ENCODE measurements around the gene BLOC1S3.

The BLOC1S3 gene

DNA sequence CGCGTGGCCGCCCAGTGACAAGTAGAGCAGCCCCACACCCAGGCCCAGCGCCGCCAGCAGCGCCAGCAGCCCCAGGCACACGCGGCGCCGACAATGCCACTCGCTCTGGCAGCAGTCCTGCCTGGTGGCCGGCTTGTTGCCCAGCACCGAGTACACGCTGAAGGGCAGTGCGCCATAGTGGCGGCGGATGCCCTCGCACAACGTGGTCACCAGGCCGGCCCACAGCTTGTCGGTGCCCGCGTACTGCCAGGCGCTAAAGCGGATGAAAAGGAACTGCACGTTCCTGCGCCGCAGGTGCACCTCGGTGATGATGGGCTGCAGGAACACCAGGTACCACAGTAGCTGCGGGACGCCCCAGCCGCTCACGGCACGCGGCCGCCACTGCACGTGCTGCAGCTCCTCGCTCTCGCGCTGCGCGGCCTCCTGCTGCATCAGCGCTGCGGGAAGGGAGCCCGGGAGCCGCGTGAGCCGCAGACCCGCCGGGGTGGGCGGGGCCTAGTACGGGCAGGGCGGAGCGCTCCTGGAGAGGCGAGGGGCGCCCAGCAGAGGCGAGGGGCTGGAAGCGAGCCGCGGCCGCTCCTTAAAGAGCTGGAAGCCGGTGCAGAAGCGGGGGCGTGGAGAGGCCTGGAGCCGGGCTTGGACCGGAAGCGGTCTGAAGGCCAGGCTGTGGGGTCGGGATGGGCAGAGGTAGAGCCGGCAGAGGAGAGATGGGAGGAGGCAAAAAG lies 25.1 kb upstream of the BLOC1S3 start:
- peak overlapping the region; percentile 68 for H3K4me3 Mint-ChIP-seq
- H3K36me3 Mint-ChIP-seq (ENCODE audit: low read depth), result no peaks in the 10 kb centered on the region
- H3K9me3 Mint-ChIP-seq, result no peaks in the 10 kb centered on the region
- H3K27ac Mint-ChIP-seq, result peak overlapping the region; percentile 71
- H3K27me3 Mint-ChIP-seq, result peaks cover 25% of the 10 kb centered on the region
- peaks cover 19% of the 10 kb centered on the region for H3K4me1 Mint-ChIP-seq (ENCODE audit: low read depth)

DNA sequence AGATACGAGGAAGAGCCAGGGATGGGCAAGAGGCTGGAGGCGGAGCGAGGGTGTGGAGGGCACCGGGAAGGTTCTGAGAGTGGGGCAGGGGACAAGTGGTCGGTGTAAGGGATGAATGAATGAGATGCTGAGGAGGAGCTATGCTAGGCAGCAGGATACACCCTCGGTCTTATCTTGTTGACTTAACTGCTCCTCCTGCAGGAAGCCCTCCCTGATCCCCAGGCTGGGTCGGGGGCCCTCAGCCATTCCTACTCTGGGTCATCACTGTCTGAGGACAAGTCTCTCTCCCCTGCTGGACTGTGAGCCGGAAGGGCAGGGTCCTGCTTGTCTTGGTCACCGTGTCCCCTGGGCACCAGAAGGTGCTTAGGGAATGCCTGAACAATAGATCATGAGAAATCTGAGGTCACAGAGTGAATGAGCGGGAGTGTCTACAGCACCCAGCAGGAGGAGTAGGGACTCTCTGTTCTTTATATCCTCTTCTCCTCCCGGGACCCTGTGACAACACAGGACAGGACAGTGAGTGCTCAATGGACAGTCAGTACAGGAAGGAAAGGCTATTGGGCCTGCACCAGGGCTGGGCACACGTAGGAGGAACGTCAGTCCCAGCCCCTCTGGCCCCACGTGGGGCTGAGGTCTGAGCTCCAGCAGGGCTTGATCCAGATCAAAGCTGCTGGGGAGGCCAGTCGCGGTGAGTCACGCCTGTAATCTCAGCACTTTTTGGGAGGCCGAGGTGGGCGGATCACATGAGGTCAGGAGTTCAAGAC lies 24.3 kb upstream of the BLOC1S3 start:
- H3K27me3 Mint-ChIP-seq, result peaks cover 25% of the 10 kb centered on the region
- H3K36me3 Mint-ChIP-seq (ENCODE audit: low read depth), result no peaks in the 10 kb centered on the region
- H3K9me3 Mint-ChIP-seq, result no peaks in the 10 kb centered on the region
- H3K4me3 Mint-ChIP-seq, result peak overlapping the region; percentile 45
- peaks cover 19% of the 10 kb centered on the region for H3K4me1 Mint-ChIP-seq (ENCODE audit: low read depth)
- H3K27ac Mint-ChIP-seq, result peak overlapping the region; percentile 71

DNA sequence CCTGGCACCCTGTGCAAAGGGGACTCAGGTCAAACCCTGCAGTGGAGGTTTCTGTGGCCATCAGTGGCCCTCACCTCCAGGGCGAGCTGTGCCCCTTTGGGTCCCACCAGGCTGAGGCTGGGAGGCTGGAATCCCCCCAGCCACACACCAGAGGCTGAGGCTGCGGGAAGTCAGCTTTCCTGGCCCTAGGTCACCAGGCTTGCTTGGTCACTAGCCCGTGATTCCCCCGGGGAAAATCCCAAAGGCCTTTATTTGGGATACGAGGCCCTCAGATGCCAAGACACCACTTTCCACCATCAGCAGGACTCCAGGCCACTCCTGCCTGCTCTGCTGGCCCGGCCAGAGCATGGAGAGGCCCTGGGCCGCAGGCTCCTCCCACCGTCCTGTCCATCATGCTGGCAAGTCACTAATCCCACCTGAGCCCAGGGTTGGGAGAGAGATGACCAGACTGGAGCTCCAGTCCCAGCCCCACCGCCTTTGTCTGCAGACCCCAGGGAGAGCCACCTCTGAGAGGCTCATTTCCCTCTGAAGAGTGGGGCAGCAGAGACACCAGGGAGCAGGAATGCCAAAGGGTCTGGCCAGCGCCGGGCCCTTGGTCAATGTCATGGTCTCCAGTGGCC lies 22.5 kb upstream of the BLOC1S3 start:
- peaks cover 25% of the 10 kb centered on the region for H3K27me3 Mint-ChIP-seq
- no peak overlapping the region for H3K27ac Mint-ChIP-seq
- H3K4me3 Mint-ChIP-seq, result no peak overlapping the region
- no peaks in the 10 kb centered on the region for H3K36me3 Mint-ChIP-seq (ENCODE audit: low read depth)
- H3K9me3 Mint-ChIP-seq, result no peaks in the 10 kb centered on the region
- peaks cover 18% of the 10 kb centered on the region for H3K4me1 Mint-ChIP-seq (ENCODE audit: low read depth)

DNA sequence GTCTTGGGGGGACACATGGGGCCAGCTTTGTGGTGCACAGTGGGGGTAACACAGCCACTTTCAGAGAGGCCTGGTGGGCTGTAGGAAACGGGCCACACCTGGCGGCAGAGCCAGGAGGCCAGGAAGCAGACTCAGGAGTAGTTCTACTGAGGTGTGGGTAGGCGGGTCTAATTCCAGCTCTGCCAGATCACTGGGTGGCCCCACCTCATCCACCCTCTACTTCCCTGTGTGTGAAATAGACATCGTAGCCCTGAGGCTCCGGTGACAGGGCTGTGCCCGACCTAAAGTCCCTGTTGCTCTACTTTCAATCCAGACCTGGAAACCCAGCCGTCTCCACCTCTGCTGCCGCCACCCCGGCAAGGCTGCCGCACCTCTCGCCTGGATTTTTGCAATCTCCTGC lies 21.8 kb upstream of the BLOC1S3 start:
- Mint-ChIP-seq H3K36me3 (ENCODE audit: low read depth) (no peaks in the 10 kb centered on the region), H3K4me1 (ENCODE audit: low read depth) (peaks cover 12% of the 10 kb centered on the region), H3K27me3 (peaks cover 23% of the 10 kb centered on the region)

DNA sequence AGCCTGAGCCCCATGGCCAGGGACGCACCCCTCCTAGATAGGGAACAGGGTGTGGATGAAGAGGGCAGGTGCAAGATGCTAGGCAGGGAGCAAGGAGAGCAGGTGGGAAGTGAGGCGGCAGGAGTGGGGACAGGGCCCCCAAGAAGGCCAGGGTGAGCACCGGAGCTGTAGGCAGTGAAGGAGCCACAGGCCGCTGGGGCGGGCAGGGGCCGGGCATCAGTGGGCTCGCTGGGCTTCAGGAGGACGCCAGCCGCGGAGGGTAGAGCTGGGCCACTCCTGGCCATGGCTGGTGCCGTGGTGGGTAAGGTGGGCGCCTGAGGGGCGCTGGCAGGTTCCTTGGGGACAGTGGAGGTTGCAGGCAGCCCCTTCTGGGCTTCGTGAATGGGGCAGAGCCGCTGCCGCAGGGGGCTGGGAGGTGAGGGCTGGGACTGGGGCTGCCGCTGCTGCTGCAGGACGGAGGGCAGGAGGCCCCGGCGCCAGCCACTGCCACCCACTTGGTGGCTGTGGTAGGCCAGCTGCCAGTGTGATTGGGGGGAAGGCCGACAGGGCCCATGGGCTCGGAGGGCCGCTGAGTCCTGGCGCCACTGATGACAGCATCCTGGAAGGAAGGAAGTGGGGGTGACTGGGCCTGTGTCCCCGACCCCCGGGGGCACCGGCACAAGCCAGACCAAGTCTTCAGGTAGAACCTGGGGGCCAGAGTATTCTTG lies 19.9 kb upstream of the BLOC1S3 start:
- Mint-ChIP-seq H3K4me1 (ENCODE audit: low read depth) (peaks cover 9% of the 10 kb centered on the region), H3K36me3 (ENCODE audit: low read depth) (no peaks in the 10 kb centered on the region), H3K27me3 (peaks cover 18% of the 10 kb centered on the region), H3K27ac (no peak overlapping the region), H3K4me3 (no peak overlapping the region), H3K9me3 (no peaks in the 10 kb centered on the region)

More for the DNA sequence above, 21.8 kb upstream of the BLOC1S3 start:
- no peaks in the 10 kb centered on the region for H3K9me3 Mint-ChIP-seq
- no peak overlapping the region for H3K27ac Mint-ChIP-seq
- no peak overlapping the region for H3K4me3 Mint-ChIP-seq

DNA sequence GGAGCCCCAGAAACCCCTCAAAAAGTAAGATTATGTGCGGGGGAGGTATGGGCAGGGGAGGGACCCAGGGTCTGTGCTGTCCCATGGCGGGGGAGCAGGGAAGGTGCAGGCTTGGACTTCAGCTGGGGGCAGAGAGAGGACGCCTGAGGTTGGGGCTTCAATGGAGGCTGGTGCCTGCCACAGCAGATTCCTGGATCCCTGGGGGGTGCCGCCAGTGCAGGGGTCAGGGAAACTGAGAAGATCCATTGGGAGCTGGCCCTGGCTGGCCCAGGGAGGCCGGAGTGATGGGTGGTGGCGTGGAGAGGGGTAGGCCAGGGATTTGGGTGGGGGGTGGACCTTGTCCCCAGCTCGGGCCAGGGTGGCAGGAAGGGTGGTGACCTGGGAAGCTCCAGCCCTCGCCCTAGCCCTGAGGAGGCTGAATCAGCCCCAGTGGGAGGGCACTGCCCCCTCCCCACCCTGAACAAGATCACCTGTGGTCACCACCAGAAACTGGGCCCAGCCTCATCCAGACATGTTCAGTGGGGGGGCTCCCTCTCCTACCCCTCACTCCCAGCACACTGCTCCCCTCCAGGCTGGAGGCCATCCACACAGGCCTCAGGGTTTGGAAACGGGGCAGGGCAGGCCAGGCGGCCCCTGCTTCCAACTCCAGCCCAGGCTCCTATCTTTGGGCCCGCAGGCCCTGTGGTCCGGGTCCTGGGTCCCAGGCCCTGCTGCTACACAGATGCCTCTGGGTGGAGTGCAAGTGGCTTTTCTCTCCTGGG lies 19.2 kb upstream of the BLOC1S3 start:
- H3K4me3 Mint-ChIP-seq, result no peak overlapping the region
- H3K27me3 Mint-ChIP-seq, result peaks cover 11% of the 10 kb centered on the region
- no peak overlapping the region for H3K27ac Mint-ChIP-seq
- H3K4me1 Mint-ChIP-seq (ENCODE audit: low read depth), result peaks cover 10% of the 10 kb centered on the region
- no peaks in the 10 kb centered on the region for H3K9me3 Mint-ChIP-seq
- no peaks in the 10 kb centered on the region for H3K36me3 Mint-ChIP-seq (ENCODE audit: low read depth)

DNA sequence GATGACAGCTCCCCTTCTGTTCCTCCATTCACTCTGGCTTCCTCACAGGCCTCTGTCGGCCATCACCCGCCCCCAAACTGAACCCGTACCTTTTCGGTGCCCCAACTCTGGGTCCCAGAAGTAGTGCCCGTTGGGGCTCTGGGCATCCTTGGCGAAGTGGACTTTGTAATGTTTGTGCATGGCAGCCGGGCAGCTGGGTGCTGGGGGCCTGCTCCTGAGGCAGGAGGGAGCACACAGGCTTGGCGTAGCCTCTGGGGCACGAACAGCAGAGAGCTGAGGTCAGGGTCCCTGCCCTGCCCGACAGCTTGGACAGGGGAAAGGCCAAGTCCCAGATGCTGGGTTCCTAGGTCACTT lies 18.6 kb upstream of the BLOC1S3 start:
- Mint-ChIP-seq H3K4me3 (no peak overlapping the region), H3K27ac (no peak overlapping the region), H3K36me3 (ENCODE audit: low read depth) (no peaks in the 10 kb centered on the region), H3K9me3 (no peaks in the 10 kb centered on the region), H3K27me3 (peaks cover 10% of the 10 kb centered on the region), H3K4me1 (ENCODE audit: low read depth) (peaks cover 13% of the 10 kb centered on the region)

DNA sequence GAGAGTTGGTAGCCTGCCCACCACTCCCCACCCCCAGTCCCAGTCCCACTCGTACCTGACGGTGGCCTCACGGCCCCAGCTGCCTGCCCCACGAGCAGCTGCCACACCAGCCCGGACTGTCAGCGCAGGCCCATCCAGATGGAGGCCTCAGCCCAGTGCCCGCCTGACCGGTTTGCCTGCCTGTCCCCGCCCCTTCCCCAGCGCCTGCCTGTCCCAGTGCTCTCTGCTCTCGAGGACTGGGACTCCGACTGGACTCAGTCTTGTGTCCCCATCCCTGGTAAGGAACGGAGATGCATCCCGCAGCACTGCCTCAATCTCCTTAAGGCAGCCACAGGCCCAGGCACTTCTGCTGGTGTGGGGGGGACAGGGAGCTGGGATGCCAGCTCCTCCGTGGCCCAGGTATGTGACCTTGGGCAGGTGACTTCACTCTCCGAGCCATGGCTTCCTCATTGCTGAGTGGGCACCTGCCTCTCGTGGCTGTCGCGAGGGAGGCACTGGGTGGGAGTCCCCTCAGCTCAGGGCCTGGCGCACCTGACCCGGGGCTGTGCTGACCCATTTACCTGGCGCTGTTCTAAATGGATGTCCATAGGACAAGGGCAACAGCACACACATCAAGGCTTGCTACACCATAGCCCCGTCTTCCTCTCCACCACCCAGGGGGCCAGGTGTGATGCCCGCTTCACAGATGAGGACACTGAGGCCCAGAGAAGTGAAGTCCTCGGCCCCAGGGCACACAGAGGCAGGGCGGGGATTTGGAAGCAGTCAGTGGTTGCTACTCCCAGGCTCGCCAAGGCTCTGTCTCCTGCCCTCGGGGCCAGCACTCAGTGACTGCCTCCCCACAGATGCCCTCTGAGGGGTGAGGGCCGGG lies 17.5 kb upstream of the BLOC1S3 start, which contains the start of gene NKPD1:
Gene NKPD1 (minus strand): TSS at position 113 of the 868 bp plus-strand sequence. CDS start 832 bp downstream, outside the sequence.
- peaks cover 13% of the 10 kb centered on the region for H3K4me1 Mint-ChIP-seq (ENCODE audit: low read depth)
- no peaks in the 10 kb centered on the region for H3K36me3 Mint-ChIP-seq (ENCODE audit: low read depth)
- no peak within 1 kb of the TSS for H3K4me3 Mint-ChIP-seq
- H3K9me3 Mint-ChIP-seq, result no peaks in the 10 kb centered on the region
- H3K27me3 Mint-ChIP-seq, result peaks cover 7% of the 10 kb centered on the region
- H3K27ac Mint-ChIP-seq, result no peak within 1 kb of the TSS

DNA sequence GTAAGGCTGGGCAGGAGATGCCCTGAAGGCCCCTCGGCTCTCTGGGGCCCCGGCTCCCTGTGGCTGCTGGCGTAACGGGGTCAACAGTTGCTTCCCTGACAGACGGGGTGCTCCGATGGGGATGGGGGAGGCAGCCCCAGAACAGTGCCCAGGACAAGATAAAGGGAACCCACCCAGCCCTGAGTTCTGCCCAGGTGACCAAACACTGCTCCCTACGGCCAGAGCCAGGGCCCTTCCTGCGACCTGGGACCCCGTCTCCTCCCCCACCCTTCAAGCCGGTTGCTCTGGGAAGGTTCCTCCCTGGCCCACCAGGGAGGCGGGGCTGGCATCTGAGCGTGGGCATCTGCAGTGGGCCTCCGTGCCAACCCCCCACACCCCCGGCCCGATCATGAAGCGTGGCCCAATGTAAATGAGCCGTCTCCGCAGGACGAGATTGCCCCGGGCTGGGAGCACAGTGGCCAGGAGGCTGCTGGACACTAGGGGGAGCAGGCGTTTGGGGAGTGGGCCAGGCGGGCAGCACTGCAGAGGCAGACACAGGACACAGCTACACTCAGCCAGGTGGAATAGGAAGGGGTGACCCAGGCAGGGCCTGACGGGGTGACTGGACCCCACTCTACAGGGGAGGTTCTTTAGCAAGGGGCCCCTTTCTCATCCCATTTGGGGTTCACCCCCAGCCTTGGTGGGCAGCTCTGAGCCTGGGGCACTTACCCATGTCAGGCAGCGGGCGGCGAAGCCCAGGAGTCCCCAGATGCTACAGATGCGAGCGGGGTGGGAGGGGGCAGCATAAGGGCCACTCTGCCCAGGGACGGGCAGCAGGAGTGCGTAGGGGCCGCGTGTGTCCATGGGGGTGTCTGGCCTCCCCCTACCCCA lies 16.6 kb upstream of the BLOC1S3 start:
- H3K9me3 Mint-ChIP-seq, result no peaks in the 10 kb centered on the region
- peaks cover 15% of the 10 kb centered on the region for H3K4me1 Mint-ChIP-seq (ENCODE audit: low read depth)
- peaks cover 4% of the 10 kb centered on the region for H3K27me3 Mint-ChIP-seq
- H3K36me3 Mint-ChIP-seq (ENCODE audit: low read depth), result no peaks in the 10 kb centered on the region
- H3K4me3 Mint-ChIP-seq, result no peak overlapping the region
- H3K27ac Mint-ChIP-seq, result no peak overlapping the region

DNA sequence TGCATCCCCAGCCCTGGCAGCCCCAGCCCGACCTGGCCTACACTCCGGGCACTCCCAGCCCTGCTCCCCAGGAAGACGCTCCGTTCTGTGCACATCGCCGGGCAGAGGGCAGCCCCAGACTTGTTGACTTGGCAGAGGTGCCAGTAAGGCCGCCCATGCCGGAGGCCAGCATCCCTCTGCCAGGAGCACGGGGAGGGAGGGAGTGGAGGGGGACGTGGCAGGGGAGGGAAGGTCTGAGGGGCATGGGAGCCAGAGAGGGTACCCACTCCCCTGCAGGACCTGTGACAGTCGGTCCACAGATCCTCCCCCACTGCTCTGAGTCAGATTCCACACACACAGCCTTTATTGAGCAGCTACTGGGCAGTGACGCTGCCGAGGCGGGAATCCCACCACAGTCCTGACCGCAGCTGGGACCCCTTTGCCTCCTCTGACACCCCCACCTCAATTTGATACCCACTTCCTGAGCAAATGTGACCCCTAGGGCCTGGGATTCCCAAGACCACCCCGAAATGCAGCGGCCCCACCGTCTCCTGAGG lies 15.9 kb upstream of the BLOC1S3 start:
- no peaks in the 10 kb centered on the region for H3K9me3 Mint-ChIP-seq
- H3K27ac Mint-ChIP-seq, result no peak overlapping the region
- no peak overlapping the region for H3K4me3 Mint-ChIP-seq
- H3K4me1 Mint-ChIP-seq (ENCODE audit: low read depth), result peaks cover 18% of the 10 kb centered on the region
- no peaks in the 10 kb centered on the region for H3K27me3 Mint-ChIP-seq
- H3K36me3 Mint-ChIP-seq (ENCODE audit: low read depth), result no peaks in the 10 kb centered on the region

DNA sequence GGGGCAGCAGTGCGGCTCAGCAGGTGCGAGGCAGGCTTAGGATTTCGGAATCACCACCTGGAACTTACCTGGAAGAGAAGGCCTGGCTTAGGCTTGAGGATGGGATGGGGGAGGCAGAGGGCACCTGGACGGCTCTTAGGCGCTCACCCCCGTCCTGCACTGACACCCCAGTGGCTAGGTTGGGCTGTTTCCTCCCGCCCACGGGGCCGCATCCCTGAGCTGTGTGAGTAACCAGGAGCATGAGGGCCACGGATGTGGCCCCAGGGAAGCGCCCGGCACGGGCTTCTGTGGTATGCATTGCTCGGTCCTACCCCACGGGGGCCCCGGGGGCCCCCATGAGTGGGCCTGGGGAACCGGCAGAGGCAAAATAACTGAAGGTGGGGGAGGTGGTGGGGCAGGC lies 15.4 kb upstream of the BLOC1S3 start:
- no peak overlapping the region for H3K27ac Mint-ChIP-seq
- H3K4me3 Mint-ChIP-seq, result no peak overlapping the region
- no peaks in the 10 kb centered on the region for H3K27me3 Mint-ChIP-seq
- peaks cover 18% of the 10 kb centered on the region for H3K4me1 Mint-ChIP-seq (ENCODE audit: low read depth)
- no peaks in the 10 kb centered on the region for H3K36me3 Mint-ChIP-seq (ENCODE audit: low read depth)
- no peaks in the 10 kb centered on the region for H3K9me3 Mint-ChIP-seq

DNA sequence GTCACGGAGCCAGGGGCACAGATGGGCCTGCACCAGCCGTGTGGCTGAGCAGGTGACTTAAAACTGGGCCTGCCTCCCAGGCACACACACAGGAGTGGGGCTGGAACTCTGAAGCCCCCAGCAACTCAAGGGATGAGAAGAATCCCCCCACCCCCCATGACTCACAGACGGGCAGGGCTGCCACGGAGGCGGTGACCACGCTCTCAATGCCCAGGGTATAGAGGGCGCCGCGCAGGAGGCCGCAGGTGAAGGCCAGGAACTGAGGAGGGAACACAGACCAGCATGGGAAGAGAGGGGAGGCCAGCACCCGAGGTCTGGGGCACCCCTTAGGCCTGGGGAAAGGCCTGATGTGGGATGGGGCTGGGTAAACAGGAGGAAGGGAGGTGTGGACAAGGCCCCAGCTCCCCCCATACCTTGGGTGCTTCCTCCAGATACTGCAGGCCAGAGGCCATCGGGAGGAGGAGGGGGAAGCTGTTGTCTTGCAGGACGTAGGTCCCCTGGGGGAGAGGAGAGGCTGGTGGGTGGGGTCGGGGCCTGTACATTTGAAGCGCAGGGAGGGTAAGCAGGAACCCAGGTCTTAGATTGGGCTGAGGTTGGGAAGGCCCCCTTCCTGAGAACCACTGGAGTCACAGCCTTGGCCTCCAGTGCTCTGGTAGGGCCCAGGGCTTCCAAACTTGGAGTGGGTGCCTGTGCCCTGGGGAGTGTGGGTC lies 14.7 kb upstream of the BLOC1S3 start:
- H3K9me3 Mint-ChIP-seq, result no peaks in the 10 kb centered on the region
- no peaks in the 10 kb centered on the region for H3K36me3 Mint-ChIP-seq (ENCODE audit: low read depth)
- H3K27me3 Mint-ChIP-seq, result no peaks in the 10 kb centered on the region
- peak overlapping the region; percentile 63 for H3K27ac Mint-ChIP-seq
- H3K4me1 Mint-ChIP-seq (ENCODE audit: low read depth), result peaks cover 18% of the 10 kb centered on the region
- H3K4me3 Mint-ChIP-seq, result no peak overlapping the region

Measured in stimulated activated naive CD8-positive, alpha-beta T cell treated with anti-CD3 and anti-CD28 coated beads, Interleukin-15, Interleukin-2, amounts not matched to agents 100 ng/mL and 50 ng/mL, for 24 hours (primary cell).